Lower leg skin (tissue), 3 donors: ENCODE results near the gene DIP2C.

Experiments
- CTCF ChIP-seq, 3 donors: fragments of 450-650 bp; IDR thresholded peaks; one replicate each; pipeline ENCODE4 v1.5.1; 2016; ENCODE audit warnings: antibody characterized with exemption in 3 of 3, mild to moderate bottlenecking in 3 of 3, moderate library complexity in 2 of 3
- POLR2A ChIP-seq, 2 donors: fragments of 450-650 bp; IDR thresholded peaks; one replicate each; pipeline ENCODE4 v1.6.1; 2016 to 2017; ENCODE audit warnings: antibody characterized with exemption in 2 of 2, mild to moderate bottlenecking in 1 of 2, moderate library complexity in 1 of 2

GRCh38 chr10:340646-341045 lies 348.8 kb downstream of the DIP2C start:
- TF ChIP-seq CTCF (IDR thresholded peaks at IDR 0.05) (no peak), POLR2A (IDR thresholded peaks at IDR 0.05) (no peak)
